Middle frontal gyrus (tissue), 1 donor: ENCODE measurements around the gene KRT71.

Source experiments
- DNase-seq: peaks from one replicate; pipeline ENCODE4 v3.0.0-alpha.2; 2015; ENCODE audit warnings: low spot score; ENCODE audit errors: extremely low spot score

The KRT71 gene

GRCh38 chr12:52497975-52498374, 55.0 kb downstream of the KRT71 start:
- DNase-seq = no peak

GRCh38 chr12:52496590-52497071, 56.3 kb downstream of the KRT71 start:
- no peak for DNase-seq

GRCh38 chr12:52496054-52496453, 56.9 kb downstream of the KRT71 start:
- no peak for DNase-seq

GRCh38 chr12:52495389-52495788, 57.6 kb downstream of the KRT71 start:
- DNase-seq = no peak

GRCh38 chr12:52494518-52494917, 58.4 kb downstream of the KRT71 start:
- peak; percentile 14 for DNase-seq

- DNase-seq = no peak
Observed at GRCh38 chr12:52494100-52494499, 58.8 kb downstream of the KRT71 start.
